OCI-M2 (cell line): ENCODE data around the gene ADAMTS16.

Source experiments
- DNase-seq: peaks from one replicate; lab custom pipeline; 2025; ENCODE audit not compliant: unreplicated experiment; lab: John Stamatoyannopoulos, UW

The ADAMTS16 gene

GRCh38 chr5:5306696-5307095 lies 166.6 kb downstream of the ADAMTS16 start:
- DNase-seq: no peak

- DNase-seq: no peak
Observed at GRCh38 chr5:5308319-5308718, 168.2 kb downstream of the ADAMTS16 start.

GRCh38 chr5:5309645-5310044 lies 169.5 kb downstream of the ADAMTS16 start:
- no peak for DNase-seq

- DNase-seq: no peak
Observed at GRCh38 chr5:5313101-5313635, 173.0 kb downstream of the ADAMTS16 start.

GRCh38 chr5:5314166-5314565 lies 174.0 kb downstream of the ADAMTS16 start:
- DNase-seq: no peak

- no peak for DNase-seq
Observed at GRCh38 chr5:5314626-5315025, 174.5 kb downstream of the ADAMTS16 start.

GRCh38 chr5:5315068-5315980 lies 175.2 kb downstream of the ADAMTS16 start:
- no peak for DNase-seq

GRCh38 chr5:5316334-5316733 lies 176.2 kb downstream of the ADAMTS16 start:
- no peak for DNase-seq

- DNase-seq: no peak
Observed at GRCh38 chr5:5317976-5318375, 177.8 kb downstream of the ADAMTS16 start.

GRCh38 chr5:5318426-5319190 lies 178.5 kb downstream of the ADAMTS16 start:
- DNase-seq: no peak

- no peak for DNase-seq
Observed at GRCh38 chr5:5320062-5320805, 180.1 kb downstream of the ADAMTS16 start.

- DNase-seq: no peak
Observed at GRCh38 chr5:5321137-5321536, 181.0 kb downstream of the ADAMTS16 start.

GRCh38 chr5:5323551-5323950 lies 183.4 kb downstream of the ADAMTS16 start:
- no peak for DNase-seq

GRCh38 chr5:5326115-5326758 lies 186.1 kb downstream of the ADAMTS16 start:
- DNase-seq: no peak

- DNase-seq: no peak
Observed at GRCh38 chr5:5327126-5327525, 187.0 kb downstream of the ADAMTS16 start.

GRCh38 chr5:5330728-5331452 lies 190.8 kb downstream of the ADAMTS16 start:
- DNase-seq: no peak

GRCh38 chr5:5331848-5332247 lies 191.7 kb downstream of the ADAMTS16 start:
- DNase-seq: no peak

- no peak for DNase-seq
Observed at GRCh38 chr5:5332287-5332686, 192.2 kb downstream of the ADAMTS16 start.

GRCh38 chr5:5335107-5335506 lies 195.0 kb downstream of the ADAMTS16 start:
- no peak for DNase-seq

GRCh38 chr5:5335700-5336264 lies 195.7 kb downstream of the ADAMTS16 start:
- no peak for DNase-seq
